ENCODE results near the gene CSTPP1. TPM values are rescaled to one million over a fixed set of nuclear protein-coding genes. Genes with fewer than 3 reads are reported as not detected.

Gene CSTPP1
- polyA plus RNA-seq, 1 donor from 2014 or later: 46.4 TPM

GRCh38 chr11:47001781-47002181 is 65.2 kb downstream of the CSTPP1 start:
- Histone ChIP-seq H3K9me2 (ENCODE audit: insufficient read depth, low read length) (no peaks in the 10 kb centered on the region), H3K4me2 (ENCODE audit: low read length) (no peak overlapping the region), H3K27me3 (ENCODE audit: insufficient read depth, low read depth, low read length) (no peaks in the 10 kb centered on the region), H3K27ac (ENCODE audit: low read length) (no peak overlapping the region), H3K36me3 (ENCODE audit: insufficient read depth, low read length) (no peaks in the 10 kb centered on the region), H4K20me1 (ENCODE audit: insufficient read depth) (no peaks in the 10 kb centered on the region), H3K9me3 (ENCODE audit: low read length) (no peaks in the 10 kb centered on the region), H3F3A (ENCODE audit: insufficient read depth, low read length, poor library complexity, severe bottlenecking) (no peaks in the 10 kb centered on the region), H3K79me2 (replicated peaks; ENCODE audit: insufficient read depth, low read length) (no peaks in the 10 kb centered on the region), H3K9ac (ENCODE audit: low read length) (no peak overlapping the region), H2AFZ (ENCODE audit: low read depth, low read length) (no peak overlapping the region), H3K4me3 (ENCODE audit: low read length) (no peak overlapping the region)
- TF ChIP-seq POLR2AphosphoS5 (IDR thresholded peaks at IDR 0.05) (no peak), SMC3 (conservative IDR thresholded peaks at IDR 0.05; ENCODE audit: poor library complexity) (no peak), EZH2 (IDR thresholded peaks at IDR 0.05; ENCODE audit: borderline replicate concordance, insufficient read depth, low read length, poor library complexity, severe bottlenecking) (no peak), CTCF (IDR thresholded peaks at IDR 0.05; ENCODE audit: poor library complexity, severe bottlenecking) (no peak), MXI1 (conservative IDR thresholded peaks at IDR 0.05; ENCODE audit: poor library complexity, severe bottlenecking) (no peak), TAF1 (IDR thresholded peaks at IDR 0.05; ENCODE audit: low read depth) (no peak), EP300 (conservative IDR thresholded peaks at IDR 0.05; ENCODE audit: poor library complexity, severe bottlenecking) (no peak), REST (IDR thresholded peaks at IDR 0.05; ENCODE audit: borderline replicate concordance) (no peak), RAD21 (conservative IDR thresholded peaks at IDR 0.05) (no peak)

- Histone ChIP-seq H2AFZ (ENCODE audit: low read depth, low read length) (no peak overlapping the region), H3K27ac (ENCODE audit: low read length) (no peak overlapping the region), H3K9ac (ENCODE audit: low read length) (no peak overlapping the region), H3K79me2 (replicated peaks; ENCODE audit: insufficient read depth, low read length) (no peaks in the 10 kb centered on the region), H3K4me2 (ENCODE audit: low read length) (no peak overlapping the region), H3K27me3 (ENCODE audit: insufficient read depth, low read depth, low read length) (no peaks in the 10 kb centered on the region), H4K20me1 (ENCODE audit: insufficient read depth) (no peaks in the 10 kb centered on the region), H3K9me2 (ENCODE audit: insufficient read depth, low read length) (no peaks in the 10 kb centered on the region), H3K36me3 (ENCODE audit: insufficient read depth, low read length) (no peaks in the 10 kb centered on the region), H3F3A (ENCODE audit: insufficient read depth, low read length, poor library complexity, severe bottlenecking) (no peaks in the 10 kb centered on the region), H3K4me3 (ENCODE audit: low read length) (no peak overlapping the region), H3K9me3 (ENCODE audit: low read length) (no peaks in the 10 kb centered on the region)
- no peak for TF ChIP-seq CTCF (IDR thresholded peaks at IDR 0.05; ENCODE audit: poor library complexity, severe bottlenecking)
- no peak for TF ChIP-seq SMC3 (conservative IDR thresholded peaks at IDR 0.05; ENCODE audit: poor library complexity)
- TF ChIP-seq EZH2 (IDR thresholded peaks at IDR 0.05; ENCODE audit: borderline replicate concordance, insufficient read depth, low read length, poor library complexity, severe bottlenecking): no peak
- TF ChIP-seq EP300 (conservative IDR thresholded peaks at IDR 0.05; ENCODE audit: poor library complexity, severe bottlenecking): no peak
- TF ChIP-seq TAF1 (IDR thresholded peaks at IDR 0.05; ENCODE audit: low read depth): no peak
- no peak for TF ChIP-seq RAD21 (conservative IDR thresholded peaks at IDR 0.05)
- no peak for TF ChIP-seq REST (IDR thresholded peaks at IDR 0.05; ENCODE audit: borderline replicate concordance)
- no peak for TF ChIP-seq MXI1 (conservative IDR thresholded peaks at IDR 0.05; ENCODE audit: poor library complexity, severe bottlenecking)
- no peak for TF ChIP-seq POLR2AphosphoS5 (IDR thresholded peaks at IDR 0.05)
These were observed 65.8 kb downstream of the CSTPP1 start for GRCh38 chr11:47002390-47002789.
